NT2/D1 (cell line): ENCODE results near the gene GPR35.

ENCODE experiments used
- DNase-seq: peaks from one replicate; pipeline ENCODE4 v3.0.0-alpha.2; 2011; ENCODE audit warnings: low read depth, low spot score
- H3K27me3 ChIP-seq: 2 replicates; pipeline ENCODE4 v1.6.0; 2011; ENCODE audit warnings: mild to moderate bottlenecking; ENCODE audit not compliant: insufficient read length, insufficient read depth
- H3K36me3 ChIP-seq: 2 replicates; pipeline ENCODE4 v1.6.1; 2011; ENCODE audit warnings: mild to moderate bottlenecking, low read length, mixed read lengths; ENCODE audit not compliant: insufficient read depth, insufficient read length
- H3K4me1 ChIP-seq: 2 replicates; pipeline ENCODE4 v1.5.1; 2011; ENCODE audit not compliant: insufficient read depth, insufficient read length
- H3K4me3 ChIP-seq: 2 replicates; pipeline ENCODE4 v1.5.1; 2011; ENCODE audit warnings: low read depth; ENCODE audit not compliant: insufficient read length
- H3K9ac ChIP-seq: 2 replicates; pipeline ENCODE4 v1.6.0; 2011; ENCODE audit warnings: low read depth; ENCODE audit not compliant: insufficient read length
- H3K9me3 ChIP-seq: 2 replicates; pipeline ENCODE4 v1.5.1; 2011; ENCODE audit warnings: mild to moderate bottlenecking, low read length; ENCODE audit not compliant: insufficient read depth
- SUZ12 ChIP-seq: IDR thresholded peaks from 2 replicates; pipeline ENCODE4 v1.6.1; 2011; ENCODE audit not compliant: insufficient read length, insufficient read depth; ENCODE audit errors: extremely low read depth
- YY1 ChIP-seq: IDR thresholded peaks from 2 replicates; pipeline ENCODE4 v1.6.1; 2011; ENCODE audit not compliant: insufficient read length, insufficient read depth
- ZNF274 ChIP-seq: IDR thresholded peaks from 2 replicates; pipeline ENCODE4 v1.6.1; 2011; ENCODE audit warnings: mild to moderate bottlenecking, low read depth, low read length

Gene GPR35

DNA sequence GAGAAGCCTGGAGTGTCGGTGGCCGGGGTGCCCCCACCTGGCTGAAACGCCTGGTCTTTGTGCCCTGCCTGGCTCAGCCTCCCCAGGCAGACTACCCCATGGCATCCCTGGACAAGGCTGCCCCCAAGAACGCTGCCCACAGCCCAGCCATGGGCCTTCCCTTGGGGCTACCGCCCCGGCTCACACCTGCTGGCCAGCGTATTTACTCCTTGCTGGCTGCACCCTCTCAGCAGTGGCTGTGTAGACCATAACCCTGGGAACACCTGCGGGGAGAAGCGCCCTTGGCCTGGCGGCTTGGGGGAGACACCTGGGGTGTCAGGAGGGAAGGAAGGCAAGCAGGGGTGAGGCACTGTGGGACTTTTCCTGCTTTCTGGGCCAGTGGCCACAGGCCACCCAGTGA, 21.4 kb upstream of the GPR35 start:
- Histone ChIP-seq H3K9ac (no peak overlapping the region), H3K9me3 (no peaks in the 10 kb centered on the region), H3K36me3 (peaks cover 26% of the 10 kb centered on the region), H3K4me1 (peaks cover 3% of the 10 kb centered on the region), H3K27me3 (no peaks in the 10 kb centered on the region), H3K4me3 (no peak overlapping the region)
- no peak for DNase-seq
- no peak for TF ChIP-seq YY1
- TF ChIP-seq SUZ12, result no peak
- TF ChIP-seq ZNF274, result no peak

DNA sequence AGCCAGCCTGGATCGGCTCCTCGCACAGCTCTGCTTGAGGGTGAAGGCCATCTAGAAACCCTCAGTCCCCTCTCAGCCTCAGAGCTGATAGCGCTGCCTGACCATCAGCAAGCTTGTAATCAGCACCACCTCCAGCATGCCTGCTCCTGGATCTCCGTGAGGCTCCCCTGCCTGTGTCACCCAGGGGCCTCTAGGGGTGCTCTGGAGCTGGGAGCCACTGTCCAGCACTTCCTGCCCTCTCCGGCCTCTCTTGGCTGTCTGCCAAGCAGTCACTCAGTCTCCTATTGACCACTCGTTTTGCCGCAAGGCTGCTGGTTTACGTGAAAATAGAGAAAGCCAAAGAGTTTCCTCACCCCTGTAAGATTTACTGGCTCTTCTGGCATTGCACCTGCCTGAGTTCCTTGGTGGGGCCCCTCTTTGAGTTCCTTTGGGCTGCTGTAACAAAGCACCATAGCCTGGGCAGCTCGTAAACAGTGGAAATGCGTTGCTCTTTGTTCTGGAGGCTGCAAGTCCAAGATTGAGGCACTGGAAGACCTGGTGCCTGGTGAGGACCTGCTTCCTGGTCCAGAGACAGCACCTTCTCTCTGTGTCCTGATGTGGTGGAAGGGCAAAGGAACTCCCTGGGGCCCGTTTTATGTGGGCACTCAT, 20.9 kb upstream of the GPR35 start:
- peaks cover 3% of the 10 kb centered on the region for H3K4me1 ChIP-seq
- DNase-seq, result no peak
- H3K4me3 ChIP-seq, result no peak overlapping the region
- no peaks in the 10 kb centered on the region for H3K9me3 ChIP-seq
- TF ChIP-seq SUZ12 (no peak), YY1 (no peak), ZNF274 (no peak)
- peaks cover 24% of the 10 kb centered on the region for H3K36me3 ChIP-seq
- H3K9ac ChIP-seq, result no peak overlapping the region
- H3K27me3 ChIP-seq, result no peaks in the 10 kb centered on the region

DNA sequence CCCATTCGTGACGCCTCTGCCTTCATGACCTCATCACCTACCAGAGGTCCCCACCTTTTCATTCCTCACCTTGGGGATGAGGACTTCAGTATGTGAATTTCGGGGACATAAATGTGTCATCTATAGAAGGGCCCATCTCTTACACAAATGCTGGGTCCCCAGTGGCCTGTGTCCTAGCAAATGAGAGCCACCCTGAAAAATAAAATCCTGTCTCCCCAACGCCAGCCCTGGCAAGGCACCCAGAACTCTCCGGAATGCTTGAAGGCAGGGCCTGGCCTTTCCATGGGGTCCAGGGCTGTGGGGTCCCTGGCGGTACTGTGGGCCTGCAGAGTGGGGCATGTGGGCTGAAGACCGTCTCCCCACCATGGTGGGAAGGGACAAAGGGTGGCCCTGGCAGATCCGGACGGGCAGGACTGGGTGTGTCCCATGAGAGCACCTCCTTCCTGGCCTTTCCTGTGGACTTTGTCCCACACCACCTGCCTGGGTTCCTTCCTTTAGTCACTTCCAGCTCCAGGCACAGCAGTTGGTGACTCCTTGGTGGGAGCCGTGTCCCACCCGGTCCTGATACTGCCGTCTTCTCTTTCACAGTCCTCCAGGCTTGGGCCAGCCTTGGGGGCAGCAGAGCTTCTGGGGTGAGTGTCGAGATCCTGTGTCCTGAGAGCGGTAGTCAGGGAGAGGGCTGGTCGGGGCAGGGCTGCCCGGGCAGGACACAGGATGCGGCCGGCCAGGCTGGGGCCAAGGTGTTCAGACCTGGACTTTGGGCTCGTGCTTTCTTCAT, 20.2 kb upstream of the GPR35 start:
- no peak for TF ChIP-seq SUZ12
- no peak for TF ChIP-seq YY1
- no peak for TF ChIP-seq ZNF274
- peaks cover 17% of the 10 kb centered on the region for H3K36me3 ChIP-seq
- no peaks in the 10 kb centered on the region for H3K9me3 ChIP-seq
- DNase-seq, result no peak
- peaks cover 3% of the 10 kb centered on the region for H3K4me1 ChIP-seq
- no peaks in the 10 kb centered on the region for H3K27me3 ChIP-seq
- H3K9ac ChIP-seq, result no peak overlapping the region
- H3K4me3 ChIP-seq, result no peak overlapping the region

DNA sequence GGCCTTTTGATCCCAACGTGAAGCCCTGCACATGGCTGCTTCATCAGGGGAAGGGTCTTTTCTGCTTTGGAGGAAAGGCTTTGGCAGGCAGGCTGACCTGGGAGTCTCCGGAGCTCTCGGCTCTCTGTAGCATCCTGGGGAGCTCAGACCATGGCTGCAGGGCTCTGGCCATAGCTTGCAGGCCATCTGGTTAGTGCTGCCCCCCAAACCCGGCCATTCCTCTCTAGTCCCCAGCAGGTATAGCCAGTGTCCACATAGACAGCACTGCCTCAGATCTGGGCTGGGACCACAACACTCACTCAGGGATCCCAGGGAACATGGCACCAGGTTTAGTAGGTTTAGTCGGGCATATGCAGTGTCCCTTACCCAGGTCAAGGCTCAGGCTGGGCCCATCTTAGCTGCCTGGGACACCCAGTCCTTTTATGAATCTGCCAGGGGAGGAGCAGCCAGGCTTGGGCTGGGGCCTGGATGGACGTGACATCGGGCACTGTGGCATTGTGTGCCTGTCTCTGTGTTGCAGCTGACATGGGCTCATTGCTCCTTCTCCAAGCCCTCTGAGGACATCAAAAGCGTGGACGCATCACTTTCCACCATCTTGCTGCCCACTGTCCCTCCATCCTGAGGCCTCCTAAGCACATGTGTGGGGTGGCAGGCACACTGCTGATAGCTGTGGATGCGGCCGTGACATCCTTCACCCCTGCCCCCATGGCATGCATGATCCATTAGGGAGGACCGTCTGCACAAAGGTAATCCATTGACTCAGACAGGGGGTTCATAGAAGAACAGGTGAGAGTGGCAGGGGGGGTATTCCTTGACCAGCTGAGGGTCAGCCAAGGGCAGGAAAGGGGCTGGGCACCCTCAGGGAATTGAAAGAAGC, 19.2 kb upstream of the GPR35 start:
- no peaks in the 10 kb centered on the region for H3K9me3 ChIP-seq
- peaks cover 8% of the 10 kb centered on the region for H3K36me3 ChIP-seq
- H3K4me1 ChIP-seq, result peaks cover 3% of the 10 kb centered on the region
- TF ChIP-seq SUZ12, result no peak
- TF ChIP-seq ZNF274, result no peak
- TF ChIP-seq YY1, result no peak
- H3K4me3 ChIP-seq, result no peak overlapping the region
- no peak overlapping the region for H3K9ac ChIP-seq
- DNase-seq, result no peak
- no peaks in the 10 kb centered on the region for H3K27me3 ChIP-seq

DNA sequence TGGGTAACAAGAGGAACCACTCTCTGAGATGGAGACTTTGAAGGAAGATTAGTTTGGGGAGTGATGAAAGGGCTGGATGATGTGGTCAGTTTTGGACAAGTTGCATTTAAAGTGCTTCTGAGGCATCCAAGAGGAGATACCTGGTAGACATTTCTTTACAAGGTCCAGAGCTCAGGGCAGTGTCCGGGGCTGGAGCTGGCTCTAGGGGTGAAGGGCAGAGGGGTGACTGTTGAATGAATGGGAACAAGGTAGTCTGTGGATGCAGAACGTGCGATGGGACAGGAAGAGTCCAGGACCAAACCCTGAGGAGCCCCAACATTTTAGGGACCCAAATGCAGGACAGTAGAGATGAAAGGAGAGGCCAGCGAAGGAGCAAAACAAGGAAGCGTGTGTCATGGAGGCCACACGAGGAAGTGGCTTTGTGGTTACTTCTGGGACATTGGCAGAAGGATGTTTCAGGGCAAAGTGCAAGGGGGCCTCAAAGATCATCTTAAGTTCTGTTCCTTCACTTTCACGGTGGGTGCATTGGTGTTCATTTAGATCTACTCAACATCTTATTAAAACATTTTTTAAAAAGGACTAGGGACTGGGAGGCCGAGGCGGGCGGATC, 13.6 kb upstream of the GPR35 start:
- Histone ChIP-seq H3K27me3 (no peaks in the 10 kb centered on the region), H3K4me3 (no peak overlapping the region), H3K4me1 (no peaks in the 10 kb centered on the region), H3K9me3 (peaks cover 45% of the 10 kb centered on the region), H3K9ac (no peak overlapping the region), H3K36me3 (peaks cover 2% of the 10 kb centered on the region)
- no peak for DNase-seq
- TF ChIP-seq SUZ12 (no peak), ZNF274 (no peak), YY1 (no peak)

DNA sequence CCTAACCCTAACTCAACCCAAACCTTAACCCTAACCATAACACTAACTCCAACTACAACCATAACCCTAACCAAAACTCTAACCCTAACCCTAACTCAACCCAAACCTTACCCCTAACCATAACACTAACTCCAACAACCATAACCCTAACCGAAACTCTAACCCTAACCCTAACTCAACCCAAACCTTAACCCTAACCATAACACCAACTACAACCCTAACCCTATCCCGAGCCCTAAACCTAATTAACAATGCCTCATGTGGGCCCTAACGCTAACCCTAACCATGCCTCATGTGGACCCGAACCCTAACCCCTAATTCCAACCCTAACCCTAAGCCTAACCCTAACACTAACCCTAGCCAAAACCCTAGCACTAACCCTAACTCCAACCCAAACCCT, 11.5 kb upstream of the GPR35 start:
- no peak overlapping the region for H3K9ac ChIP-seq
- no peaks in the 10 kb centered on the region for H3K27me3 ChIP-seq
- peaks cover 66% of the 10 kb centered on the region for H3K9me3 ChIP-seq
- no peak for DNase-seq
- no peak overlapping the region for H3K4me3 ChIP-seq
- no peak for TF ChIP-seq ZNF274
- TF ChIP-seq SUZ12, result no peak
- no peak for TF ChIP-seq YY1
- peaks cover 2% of the 10 kb centered on the region for H3K36me3 ChIP-seq
- H3K4me1 ChIP-seq, result no peaks in the 10 kb centered on the region

DNA sequence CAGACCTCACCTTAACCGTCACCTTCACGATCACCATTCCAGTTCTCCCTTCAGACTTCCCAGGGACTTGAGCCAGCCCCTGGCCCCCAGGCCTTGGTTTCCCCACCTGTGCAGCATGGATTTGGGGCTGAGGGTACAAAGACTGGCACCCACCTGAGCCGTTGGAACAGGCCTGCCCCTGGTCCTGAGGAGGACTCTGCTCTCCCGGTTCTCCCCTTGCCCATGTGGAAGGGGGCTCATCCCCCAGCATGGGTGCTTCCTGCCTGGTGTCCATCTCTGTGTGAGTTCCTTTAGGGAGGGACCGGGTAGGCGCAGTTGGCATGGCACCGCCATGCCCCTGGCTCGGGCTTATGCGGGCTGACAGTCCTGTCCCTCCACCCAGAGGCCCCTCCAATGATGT, 10.9 kb upstream of the GPR35 start:
- Histone ChIP-seq H3K27me3 (no peaks in the 10 kb centered on the region), H3K4me1 (no peaks in the 10 kb centered on the region), H3K9ac (no peak overlapping the region), H3K36me3 (peaks cover 2% of the 10 kb centered on the region), H3K9me3 (peaks cover 72% of the 10 kb centered on the region), H3K4me3 (no peak overlapping the region)
- DNase-seq, result no peak
- TF ChIP-seq YY1 (no peak), SUZ12 (no peak), ZNF274 (no peak)
